SK-N-MC (cell line): ENCODE results near the gene TSR1.

ENCODE experiments used
- DNase-seq: peaks from one replicate; pipeline ENCODE4 v3.0.0-alpha.2; 2011; ENCODE audit warnings: low read depth, low spot score
- H3K27ac ChIP-seq: fragments of 200-600 bp; sonication (generic); 2 replicates; pipeline ENCODE4 v1.5.1; 2016; ENCODE audit warnings: mixed run types
- H3K36me3 ChIP-seq: fragments of 200-600 bp; sonication (generic); 2 replicates; pipeline ENCODE4 v1.6.1; 2017; ENCODE audit warnings: antibody characterized with exemption, low read length, mixed read lengths; ENCODE audit not compliant: insufficient read depth
- H3K4me3 ChIP-seq: fragments of 200-600 bp; sonication (generic); 2 replicates; pipeline ENCODE4 v1.5.1; 2016
- H3K9ac ChIP-seq: fragments of 200-600 bp; sonication (generic); 2 replicates; pipeline ENCODE4 v1.8.0; 2017; ENCODE audit warnings: mixed run types, mixed read lengths; ENCODE audit not compliant: insufficient read length
- H3K9me3 ChIP-seq: fragments of 200-600 bp; sonication (generic); 2 replicates; pipeline ENCODE4 v1.6.1; 2017; ENCODE audit warnings: low read depth, mild to moderate bottlenecking, antibody characterized with exemption, low read length, moderate library complexity, mixed read lengths
- EZH2 ChIP-seq: fragments of 200-600 bp; sonication (generic); IDR thresholded peaks from one replicate; pipeline ENCODE4 v1.6.1; 2017; ENCODE audit warnings: antibody characterized with exemption
- FOXP2 ChIP-seq: optimal IDR thresholded peaks from 2 replicates; pipeline ENCODE3; 2011; ENCODE audit warnings: mild to moderate bottlenecking, moderate library complexity; ENCODE audit not compliant: insufficient read depth; ENCODE audit errors: extremely low read length, control extremely low read depth
- POLR2AphosphoS5 ChIP-seq: IDR thresholded peaks from 2 replicates; pipeline ENCODE4 v1.6.1; 2012; ENCODE audit warnings: mild to moderate bottlenecking, low read depth, low read length, borderline replicate concordance

Gene TSR1

DNA sequence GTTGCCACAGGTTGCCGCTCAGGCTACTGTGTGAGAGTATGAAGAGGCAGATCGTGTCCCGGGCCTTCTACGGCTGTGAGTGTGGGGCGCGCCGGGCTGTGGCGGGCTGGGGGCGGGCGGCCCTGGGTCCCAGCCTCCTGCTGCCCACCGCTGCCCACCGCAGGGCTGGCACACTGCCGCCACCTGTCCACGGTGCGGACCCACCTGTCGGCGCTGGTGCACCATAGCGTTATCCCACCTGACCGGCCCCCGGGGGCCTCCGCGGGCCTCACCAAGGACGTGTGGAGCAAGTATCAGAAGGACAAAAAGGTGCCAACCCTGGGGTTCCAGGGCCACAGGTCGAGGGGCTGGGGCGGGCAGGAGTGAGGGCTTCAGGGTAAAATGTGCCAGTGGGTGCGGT, 35.9 kb upstream of the TSR1 start:
- Histone ChIP-seq H3K9ac (no peak overlapping the region), H3K9me3 (no peaks in the 10 kb centered on the region), H3K27ac (no peak overlapping the region), H3K4me3 (no peak overlapping the region), H3K36me3 (peaks cover 3% of the 10 kb centered on the region; the same call in 1 of the 2 replicates)
- TF ChIP-seq EZH2: no peak
- no peak for DNase-seq

DNA sequence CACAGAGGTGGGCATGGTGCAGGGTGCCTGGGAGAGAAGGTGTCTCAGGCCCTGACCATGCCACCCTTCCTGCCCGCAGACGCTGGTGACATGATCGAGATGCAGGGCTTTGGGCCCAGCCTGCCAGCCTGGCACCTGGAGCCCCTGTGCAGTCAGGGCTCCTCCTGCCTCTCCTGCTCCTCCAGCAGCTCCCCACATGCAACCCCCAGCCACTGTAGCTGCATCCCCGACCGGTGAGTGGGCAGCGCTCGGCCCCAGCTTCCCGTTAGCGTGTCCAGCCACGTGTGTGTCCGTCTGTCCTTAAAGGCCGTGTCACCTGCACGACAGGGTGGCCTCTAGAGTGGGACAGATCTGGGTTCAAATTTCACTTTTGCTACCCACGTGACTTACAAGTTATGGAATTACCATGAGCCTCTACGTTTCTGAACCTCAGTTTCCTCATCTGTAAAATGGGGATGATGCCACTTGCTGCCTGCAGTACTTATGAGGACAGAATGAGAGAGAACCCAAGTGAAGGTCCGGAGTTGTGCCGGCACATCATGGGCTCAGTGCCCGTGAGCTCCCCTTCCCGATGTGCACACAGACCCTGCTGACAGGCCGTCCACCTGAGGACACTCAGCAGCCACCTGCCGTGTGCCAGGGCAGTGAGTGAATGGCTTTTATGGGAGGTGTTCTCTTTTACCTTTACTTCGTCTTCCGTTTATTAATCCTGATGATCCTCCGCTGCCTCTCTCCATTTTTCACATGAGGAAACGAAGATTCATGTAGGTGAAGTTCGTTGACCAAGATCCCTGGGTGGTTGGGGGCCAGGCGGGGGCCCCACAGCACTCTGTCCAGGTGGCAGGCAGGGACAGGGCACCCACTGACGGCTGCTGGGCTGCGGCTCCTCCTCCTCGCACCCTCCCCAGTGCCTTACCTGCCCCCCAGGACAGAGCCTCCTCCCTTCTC, 35.2 kb upstream of the TSR1 start:
- TF ChIP-seq FOXP2: no peak
- no peak for TF ChIP-seq EZH2
- no peak for TF ChIP-seq POLR2AphosphoS5
- Histone ChIP-seq H3K27ac (no peak overlapping the region), H3K4me3 (no peak overlapping the region), H3K9me3 (no peaks in the 10 kb centered on the region), H3K36me3 (peaks cover 3% of the 10 kb centered on the region; the same call in 1 of the 2 replicates), H3K9ac (no peak overlapping the region)
- DNase-seq: no peak

DNA sequence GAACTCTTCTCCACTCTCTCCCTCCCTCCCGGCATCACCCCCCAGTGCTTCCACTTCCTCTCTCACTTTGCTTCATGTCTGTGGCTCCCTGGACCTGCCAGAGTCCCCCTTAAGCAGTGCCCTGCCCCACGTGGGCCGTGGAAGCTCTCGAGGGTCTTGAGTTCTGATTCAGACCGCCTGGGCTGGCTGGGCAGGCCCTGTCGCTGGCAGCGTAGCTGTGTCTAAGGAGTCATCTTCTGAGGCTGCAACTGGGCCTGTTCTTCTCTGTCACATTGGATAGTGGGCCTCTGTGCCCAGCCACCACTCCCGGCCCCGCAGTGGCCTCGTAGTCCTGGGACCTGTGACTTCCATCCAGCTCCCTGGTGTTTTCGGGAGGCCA, 33.9 kb upstream of the TSR1 start:
- H3K9me3 ChIP-seq: no peaks in the 10 kb centered on the region
- H3K27ac ChIP-seq: no peak overlapping the region
- no peaks in the 10 kb centered on the region; the same call in 1 of the 2 replicates for H3K36me3 ChIP-seq
- H3K4me3 ChIP-seq: no peak overlapping the region
- TF ChIP-seq EZH2 (no peak), FOXP2 (no peak), POLR2AphosphoS5 (no peak)
- H3K9ac ChIP-seq: no peak overlapping the region
- DNase-seq: no peak

DNA sequence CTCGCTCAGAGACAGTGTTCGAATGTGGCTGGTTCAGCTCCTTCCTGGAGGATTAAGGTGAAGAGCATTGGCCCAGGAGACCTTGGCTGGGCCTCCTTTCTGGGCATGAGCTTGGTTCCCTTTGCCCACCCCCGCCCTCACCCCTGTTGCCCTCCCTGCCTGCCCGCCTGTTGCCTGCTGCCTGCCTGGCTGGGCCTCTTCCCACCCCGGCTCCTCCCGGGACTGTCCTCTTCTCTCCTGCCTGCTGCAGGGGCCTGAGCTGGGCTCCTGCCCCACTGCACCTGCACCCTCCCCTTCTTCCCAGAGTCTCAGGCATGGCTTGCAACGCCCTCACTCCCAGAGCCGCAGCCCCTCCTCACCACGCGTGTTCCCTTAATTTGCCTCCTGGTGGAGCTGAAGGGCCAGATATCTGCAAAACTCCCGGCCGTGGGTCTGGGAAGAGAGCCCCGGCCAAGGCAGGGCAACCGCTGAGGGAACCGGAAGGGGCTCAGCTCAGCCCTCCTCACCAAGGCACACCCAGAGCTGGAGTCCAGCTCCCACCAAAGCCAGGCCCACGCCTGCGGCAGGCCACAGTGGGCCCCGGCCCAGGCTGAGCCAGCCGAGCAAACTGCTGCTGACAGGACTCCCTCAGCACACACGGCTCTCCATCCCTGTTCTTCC, 33.4 kb upstream of the TSR1 start:
- H3K27ac ChIP-seq: no peak overlapping the region

DNA sequence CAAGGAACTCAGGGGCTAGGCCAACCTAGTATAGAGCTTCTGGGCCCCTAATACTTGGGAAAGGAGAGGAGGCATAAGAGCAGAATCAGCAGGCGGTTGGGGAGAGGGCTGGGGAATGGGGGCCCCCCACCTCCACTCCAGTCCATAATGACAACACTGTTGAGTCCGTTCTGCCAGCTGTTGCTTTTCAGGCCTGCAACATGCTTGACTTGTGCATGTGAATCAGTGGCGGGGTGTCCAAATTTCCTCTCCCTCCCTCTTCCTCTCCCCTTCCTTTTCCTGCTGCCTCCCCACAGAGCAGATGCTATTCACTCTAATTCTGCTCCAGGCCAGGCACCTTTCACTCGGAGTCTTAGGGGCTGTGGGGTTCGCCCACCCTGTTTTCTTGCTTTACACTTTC, 32.8 kb upstream of the TSR1 start:
- TF ChIP-seq POLR2AphosphoS5: no peak
- TF ChIP-seq FOXP2: no peak
- no peak for TF ChIP-seq EZH2
- no peak for DNase-seq
- Histone ChIP-seq H3K9ac (no peak overlapping the region), H3K36me3 (no peaks in the 10 kb centered on the region; the same call in 1 of the 2 replicates), H3K9me3 (no peaks in the 10 kb centered on the region), H3K4me3 (no peak overlapping the region), H3K27ac (no peak overlapping the region)

More for the DNA sequence above, 33.4 kb upstream of the TSR1 start:
- H3K4me3 ChIP-seq: no peak overlapping the region
- no peaks in the 10 kb centered on the region for H3K9me3 ChIP-seq
- no peaks in the 10 kb centered on the region; the same call in 1 of the 2 replicates for H3K36me3 ChIP-seq
- H3K9ac ChIP-seq: no peak overlapping the region
- no peak for TF ChIP-seq POLR2AphosphoS5
- TF ChIP-seq FOXP2: no peak
- no peak for TF ChIP-seq EZH2
- no peak for DNase-seq

DNA sequence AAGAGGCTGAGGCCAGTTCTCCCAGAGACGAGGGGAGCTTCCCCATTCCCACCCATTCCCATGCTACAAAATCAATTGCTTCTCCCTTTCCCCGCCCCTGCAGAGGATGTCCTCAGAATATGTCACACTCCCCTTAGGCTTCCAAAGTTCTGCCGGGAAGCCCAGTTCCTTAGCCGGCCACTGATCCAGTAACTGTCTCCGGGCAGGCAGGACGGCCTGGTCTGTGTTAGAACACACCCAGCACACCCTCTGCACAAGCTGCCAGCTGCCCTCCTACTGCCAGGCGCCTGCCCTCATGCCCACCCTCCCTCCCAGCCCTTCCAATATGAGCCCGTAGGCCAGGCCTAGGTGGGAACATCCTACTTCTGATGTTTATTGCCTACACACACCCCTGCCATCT, 32.1 kb upstream of the TSR1 start:
- H3K9me3 ChIP-seq: no peaks in the 10 kb centered on the region
- no peak for DNase-seq
- H3K9ac ChIP-seq: no peak overlapping the region
- no peak for TF ChIP-seq POLR2AphosphoS5
- TF ChIP-seq EZH2: no peak
- TF ChIP-seq FOXP2: no peak
- no peak overlapping the region for H3K4me3 ChIP-seq
- H3K27ac ChIP-seq: no peak overlapping the region
- H3K36me3 ChIP-seq: no peaks in the 10 kb centered on the region; the same call in 1 of the 2 replicates

DNA sequence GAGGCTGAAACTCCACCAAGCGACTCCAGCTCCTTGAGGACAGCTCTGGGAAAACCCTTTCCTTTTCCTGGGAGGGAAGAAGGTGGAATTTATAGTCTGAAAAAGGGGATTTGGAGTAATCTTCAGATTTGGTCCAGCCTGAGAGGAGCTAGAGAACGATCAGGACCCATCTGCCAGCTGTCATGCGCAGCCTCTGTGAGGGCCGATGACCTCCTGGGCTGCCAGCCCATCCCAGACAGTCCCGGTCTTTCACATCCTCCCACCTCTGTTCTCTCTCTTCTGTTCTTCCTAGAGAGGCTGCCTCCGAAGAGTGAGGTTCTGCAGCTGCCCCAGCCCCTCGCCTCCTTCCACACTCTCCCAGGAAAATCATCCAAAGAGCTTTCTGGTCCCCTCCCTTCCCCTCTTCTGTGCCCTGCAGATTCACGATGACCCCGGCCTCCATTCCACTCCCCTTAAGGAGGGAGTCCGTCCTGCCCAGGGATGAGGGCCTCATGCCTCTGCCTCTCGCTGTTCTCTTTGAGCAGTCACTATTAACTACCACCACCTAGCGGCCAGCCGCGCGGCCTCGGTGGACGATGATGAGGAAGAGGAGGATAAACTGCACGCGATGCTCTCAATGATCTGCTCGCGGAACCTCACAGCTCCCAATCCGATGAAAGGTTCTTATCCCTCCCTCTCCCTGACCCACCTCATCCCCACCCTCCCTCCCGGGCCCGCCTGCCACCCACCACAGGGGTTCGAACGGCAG, 30.7 kb upstream of the TSR1 start:
- H3K36me3 ChIP-seq: no peaks in the 10 kb centered on the region; the same call in 1 of the 2 replicates
- H3K9ac ChIP-seq: no peak overlapping the region
- no peak overlapping the region for H3K4me3 ChIP-seq
- no peaks in the 10 kb centered on the region for H3K9me3 ChIP-seq
- H3K27ac ChIP-seq: no peak overlapping the region
- no peak for DNase-seq
- no peak for TF ChIP-seq EZH2
- TF ChIP-seq POLR2AphosphoS5: no peak
- TF ChIP-seq FOXP2: no peak

DNA sequence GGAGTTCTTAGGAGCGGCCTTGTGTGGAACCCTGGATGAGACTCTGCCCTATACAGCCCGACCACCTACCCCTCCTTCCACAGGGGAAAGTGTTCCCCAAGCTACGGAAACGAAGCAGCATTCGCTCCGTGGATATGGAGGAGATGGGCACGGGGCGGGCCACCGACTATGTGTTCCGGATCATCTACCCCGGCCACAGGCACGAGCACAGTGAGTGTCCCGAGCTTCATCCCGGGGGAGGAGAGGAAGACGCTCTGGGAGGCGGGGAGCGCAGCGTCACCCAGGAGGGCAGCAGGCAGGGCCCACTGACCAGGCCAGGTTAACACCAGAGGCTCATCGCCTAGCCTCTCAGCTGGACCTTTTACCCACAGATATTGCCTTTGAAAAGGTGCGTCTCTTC, 28.9 kb upstream of the TSR1 start:
- no peaks in the 10 kb centered on the region for H3K9me3 ChIP-seq
- no peaks in the 10 kb centered on the region; the same call in 1 of the 2 replicates for H3K36me3 ChIP-seq
- H3K4me3 ChIP-seq: no peak overlapping the region
- DNase-seq: no peak
- no peak overlapping the region for H3K9ac ChIP-seq
- TF ChIP-seq FOXP2: no peak
- TF ChIP-seq POLR2AphosphoS5: no peak
- no peak for TF ChIP-seq EZH2
- H3K27ac ChIP-seq: no peak overlapping the region
